ENCODE measurements around the gene SCPEP1.

The SCPEP1 gene

DNA sequence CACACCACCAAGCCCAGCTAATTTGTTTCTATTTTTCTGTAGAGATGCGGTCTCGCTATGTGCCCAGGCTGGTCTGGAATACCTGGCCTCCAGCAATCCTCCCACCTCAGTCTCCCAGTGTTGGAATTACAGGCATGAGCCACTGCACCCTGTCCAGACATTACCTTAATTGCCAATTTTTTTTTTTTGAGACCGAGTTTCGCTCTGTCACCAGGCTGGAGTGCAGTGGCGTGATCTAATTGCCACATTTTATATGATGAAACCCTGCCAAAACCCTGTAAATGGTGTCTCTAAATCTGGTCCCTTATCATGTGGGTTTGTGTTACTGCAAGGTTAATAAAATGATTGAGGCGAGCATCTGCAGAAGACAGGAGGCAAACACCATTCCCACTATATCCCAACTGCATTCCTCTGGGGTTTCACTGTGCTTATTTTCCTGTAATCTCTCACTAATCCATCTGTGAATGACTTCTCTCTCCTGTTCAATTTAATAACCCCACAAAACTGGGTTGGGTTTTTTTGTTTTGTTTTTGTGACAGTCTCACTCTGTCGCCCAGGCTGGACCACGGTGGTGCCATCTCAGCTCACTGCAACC lies 44.7 kb upstream of the SCPEP1 start:
- TF ChIP-seq, protein P1, sequence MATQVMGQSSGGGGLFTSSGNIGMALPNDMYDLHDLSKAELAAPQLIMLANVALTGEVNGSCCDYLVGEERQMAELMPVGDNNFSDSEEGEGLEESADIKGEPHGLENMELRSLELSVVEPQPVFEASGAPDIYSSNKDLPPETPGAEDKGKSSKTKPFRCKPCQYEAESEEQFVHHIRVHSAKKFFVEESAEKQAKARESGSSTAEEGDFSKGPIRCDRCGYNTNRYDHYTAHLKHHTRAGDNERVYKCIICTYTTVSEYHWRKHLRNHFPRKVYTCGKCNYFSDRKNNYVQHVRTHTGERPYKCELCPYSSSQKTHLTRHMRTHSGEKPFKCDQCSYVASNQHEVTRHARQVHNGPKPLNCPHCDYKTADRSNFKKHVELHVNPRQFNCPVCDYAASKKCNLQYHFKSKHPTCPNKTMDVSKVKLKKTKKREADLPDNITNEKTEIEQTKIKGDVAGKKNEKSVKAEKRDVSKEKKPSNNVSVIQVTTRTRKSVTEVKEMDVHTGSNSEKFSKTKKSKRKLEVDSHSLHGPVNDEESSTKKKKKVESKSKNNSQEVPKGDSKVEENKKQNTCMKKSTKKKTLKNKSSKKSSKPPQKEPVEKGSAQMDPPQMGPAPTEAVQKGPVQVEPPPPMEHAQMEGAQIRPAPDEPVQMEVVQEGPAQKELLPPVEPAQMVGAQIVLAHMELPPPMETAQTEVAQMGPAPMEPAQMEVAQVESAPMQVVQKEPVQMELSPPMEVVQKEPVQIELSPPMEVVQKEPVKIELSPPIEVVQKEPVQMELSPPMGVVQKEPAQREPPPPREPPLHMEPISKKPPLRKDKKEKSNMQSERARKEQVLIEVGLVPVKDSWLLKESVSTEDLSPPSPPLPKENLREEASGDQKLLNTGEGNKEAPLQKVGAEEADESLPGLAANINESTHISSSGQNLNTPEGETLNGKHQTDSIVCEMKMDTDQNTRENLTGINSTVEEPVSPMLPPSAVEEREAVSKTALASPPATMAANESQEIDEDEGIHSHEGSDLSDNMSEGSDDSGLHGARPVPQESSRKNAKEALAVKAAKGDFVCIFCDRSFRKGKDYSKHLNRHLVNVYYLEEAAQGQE (IDR thresholded peaks at IDR 0.05; ENCODE audit: insufficient read depth in 1 of 2, low read depth in 2 of 2, low read length in 2 of 2): no peak
- no peak for TF ChIP-seq POLR2AphosphoS5 (IDR thresholded peaks at IDR 0.05; ENCODE audit: low read depth, low read length)
- TF ChIP-seq SIN3A (IDR thresholded peaks at IDR 0.05; ENCODE audit: borderline replicate concordance, insufficient read depth, low read length): no peak
- no peak for TF ChIP-seq TAF1 (IDR thresholded peaks at IDR 0.05; ENCODE audit: borderline replicate concordance, insufficient read depth, low read length)
- TF ChIP-seq FOXP2 (optimal IDR thresholded peaks at IDR 0.05; ENCODE audit: borderline replicate concordance, extremely low read depth, extremely low read length, insufficient read depth): no peak

DNA sequence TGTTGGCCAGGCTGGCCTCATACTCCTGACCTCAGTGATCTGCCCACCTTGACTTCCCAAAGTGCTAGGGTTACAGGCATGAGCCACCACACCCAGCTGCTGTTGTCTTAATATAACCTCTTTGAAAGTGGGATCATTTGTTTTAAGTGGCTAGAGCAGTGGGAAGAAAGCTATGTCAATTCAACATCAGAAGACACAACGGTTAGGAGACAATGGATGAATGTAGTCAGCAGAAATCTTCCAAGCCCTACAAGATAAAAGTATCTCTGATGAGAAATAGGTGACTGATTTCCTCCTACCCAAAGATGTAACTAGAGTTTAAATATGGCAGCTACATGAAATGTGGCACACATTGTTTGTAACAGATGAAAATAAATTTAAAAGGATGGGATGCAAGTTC lies 44.1 kb upstream of the SCPEP1 start:
- TF ChIP-seq TAF1 (IDR thresholded peaks at IDR 0.05; ENCODE audit: borderline replicate concordance, insufficient read depth, low read length) (no peak), POLR2AphosphoS5 (IDR thresholded peaks at IDR 0.05; ENCODE audit: low read depth, low read length) (no peak), SIN3A (IDR thresholded peaks at IDR 0.05; ENCODE audit: borderline replicate concordance, insufficient read depth, low read length) (no peak), FOXP2 (optimal IDR thresholded peaks at IDR 0.05; ENCODE audit: borderline replicate concordance, extremely low read depth, extremely low read length, insufficient read depth) (no peak)
- TF ChIP-seq, protein P1 (IDR thresholded peaks at IDR 0.05; ENCODE audit: insufficient read depth in 1 of 2, low read depth in 2 of 2, low read length in 2 of 2): no peak

DNA sequence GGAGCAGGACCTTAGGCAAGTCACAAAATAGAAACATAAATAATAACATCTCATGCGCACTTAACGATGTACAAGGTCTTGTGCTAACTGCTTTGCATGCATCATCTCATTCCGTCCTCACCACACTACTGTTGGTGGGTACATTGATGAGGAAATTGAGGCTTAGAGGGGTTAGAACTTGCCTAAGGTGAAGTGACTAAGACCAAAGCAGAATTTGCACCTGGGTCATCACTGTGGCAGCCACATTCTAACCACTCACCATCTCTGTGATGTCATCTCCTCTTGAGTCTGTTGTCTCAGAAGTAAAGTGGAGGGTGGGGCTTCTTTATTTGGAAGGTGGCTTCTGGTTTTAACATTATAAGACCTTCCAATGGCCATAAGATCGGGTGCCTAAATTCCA lies 43.7 kb upstream of the SCPEP1 start:
- TF ChIP-seq POLR2AphosphoS5 (IDR thresholded peaks at IDR 0.05; ENCODE audit: low read depth, low read length) (no peak), SIN3A (IDR thresholded peaks at IDR 0.05; ENCODE audit: borderline replicate concordance, insufficient read depth, low read length) (no peak)

DNA sequence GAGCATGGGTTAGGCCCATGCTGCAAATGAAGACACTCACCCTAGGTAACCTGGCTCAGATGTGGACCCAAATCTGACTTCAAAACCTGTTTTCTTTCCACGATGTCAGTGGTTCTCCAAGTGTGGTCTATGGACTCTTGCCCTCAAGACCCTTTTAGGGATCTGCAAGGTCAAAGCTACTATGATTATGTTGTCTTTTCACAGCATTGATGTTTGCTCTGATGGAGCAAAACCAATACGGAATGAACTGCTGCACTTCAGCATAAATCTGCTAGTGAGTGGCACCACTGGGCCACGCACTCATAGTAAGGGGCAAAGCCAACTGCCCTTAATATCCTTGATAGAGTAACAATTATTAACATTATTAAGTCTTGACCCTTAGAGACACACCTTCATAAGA lies 42.5 kb upstream of the SCPEP1 start:
- TF ChIP-seq TAF1 (IDR thresholded peaks at IDR 0.05; ENCODE audit: borderline replicate concordance, insufficient read depth, low read length) (no peak), SIN3A (IDR thresholded peaks at IDR 0.05; ENCODE audit: borderline replicate concordance, insufficient read depth, low read length) (no peak), POLR2AphosphoS5 (IDR thresholded peaks at IDR 0.05; ENCODE audit: low read depth, low read length) (no peak), FOXP2 (optimal IDR thresholded peaks at IDR 0.05; ENCODE audit: borderline replicate concordance, extremely low read depth, extremely low read length, insufficient read depth) (no peak)
- TF ChIP-seq, protein P1 (IDR thresholded peaks at IDR 0.05; ENCODE audit: insufficient read depth in 1 of 2, low read depth in 2 of 2, low read length in 2 of 2): no peak

DNA sequence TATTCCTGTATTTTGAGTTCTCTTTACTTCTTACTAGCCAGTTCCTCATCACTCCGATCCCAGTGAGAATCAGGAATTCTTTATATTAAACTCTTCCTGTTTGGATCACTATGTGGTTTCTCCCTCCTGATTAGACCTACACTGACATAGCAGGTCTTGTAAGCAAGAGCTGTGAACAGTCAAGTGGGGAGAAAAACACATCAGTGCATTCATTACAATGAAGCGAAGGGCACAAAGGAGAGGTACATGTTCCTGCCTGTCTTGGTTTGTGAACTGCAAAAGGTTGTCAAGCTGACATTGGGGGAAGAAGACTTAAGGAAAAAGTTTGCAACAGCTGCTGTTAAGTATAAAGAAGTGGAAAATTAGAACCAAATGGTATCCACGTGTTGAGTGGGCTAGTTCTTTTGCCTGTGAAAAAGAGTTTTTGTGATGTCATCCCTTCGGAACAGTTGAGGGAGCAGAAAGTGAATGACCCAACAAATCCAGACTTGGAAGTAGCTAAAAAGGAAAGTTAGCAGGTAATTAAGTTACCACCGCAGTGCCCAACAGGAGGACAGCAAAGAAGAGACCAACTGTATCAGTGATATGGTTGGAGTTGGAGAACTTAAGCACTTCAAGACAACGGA lies 41.1 kb upstream of the SCPEP1 start:
- no peak for TF ChIP-seq FOXP2 (optimal IDR thresholded peaks at IDR 0.05; ENCODE audit: borderline replicate concordance, extremely low read depth, extremely low read length, insufficient read depth)
- no peak for TF ChIP-seq POLR2AphosphoS5 (IDR thresholded peaks at IDR 0.05; ENCODE audit: low read depth, low read length)
- no peak for TF ChIP-seq SIN3A (IDR thresholded peaks at IDR 0.05; ENCODE audit: borderline replicate concordance, insufficient read depth, low read length)
- TF ChIP-seq, protein P1 (IDR thresholded peaks at IDR 0.05; ENCODE audit: insufficient read depth in 1 of 2, low read depth in 2 of 2, low read length in 2 of 2): no peak

Measured in PFSK-1 (cell line).